Stimulated activated naive B cell treated with anti-CD40 and anti-IgM and Interleukin-4, amounts not matched to agents 10 μg/mL and 1 μg/mL and 100 μg/mL, for 72 hours (primary cell): Measurements from ENCODE around the gene ANKUB1.
A peak's percentile ranks its signal among the peaks of the same experiment; 100 is the strongest.

ENCODE experiments used
- ATAC-seq, 2 donors: fragments of 150-1000 bp; cut with Tn5 transposase; replicated peaks; 2 replicates each; pipeline ENCODE4 v1.10.0; 2021; ENCODE audit warnings: moderate library complexity in 1 of 2
- DNase-seq: peaks from one replicate; pipeline ENCODE4 v3.0.0; 2021
- H3K27ac Mint-ChIP-seq: one replicate; pipeline ENCODE4 v1.8.0; 2022; ENCODE audit warnings: mild to moderate bottlenecking, mixed read lengths
- H3K27me3 Mint-ChIP-seq, 2 donors: one replicate each; pipeline ENCODE4 v1.8.0; 2022; ENCODE audit warnings: mixed read lengths in 2 of 2
- H3K36me3 Mint-ChIP-seq, 2 donors: one replicate each; pipeline ENCODE4 v1.8.0; 2022; ENCODE audit warnings: mixed read lengths in 2 of 2, mild to moderate bottlenecking in 1 of 2
- H3K4me1 Mint-ChIP-seq, 2 donors: one replicate each; pipeline ENCODE4 v1.8.0; 2022; ENCODE audit warnings: mixed read lengths in 2 of 2, mild to moderate bottlenecking in 1 of 2
- H3K4me3 Mint-ChIP-seq, 2 donors: one replicate each; pipeline ENCODE4 v1.8.0; 2022; ENCODE audit warnings: mild to moderate bottlenecking in 2 of 2, mixed read lengths in 2 of 2, moderate library complexity in 1 of 2
- H3K9me3 Mint-ChIP-seq, 2 donors: one replicate each; pipeline ENCODE4 v1.8.0; 2022; ENCODE audit warnings: mixed read lengths in 2 of 2, mild to moderate bottlenecking in 1 of 2

ANKUB1 gene

GRCh38 chr3:149815728-149816127 lies 23.4 kb upstream of the ANKUB1 start:
- no peaks in the 10 kb centered on the region for H3K27me3 Mint-ChIP-seq
- H3K9me3 Mint-ChIP-seq, result no peaks in the 10 kb centered on the region
- peaks cover 4 to 11% of the 10 kb centered on the region in 2 donors for H3K36me3 Mint-ChIP-seq
- no peak overlapping the region for H3K27ac Mint-ChIP-seq
- DNase-seq, result no peak
- peaks cover 34 to 67% of the 10 kb centered on the region in 2 donors for H3K4me1 Mint-ChIP-seq
- no peak for ATAC-seq
- H3K4me3 Mint-ChIP-seq, result no peak overlapping the region

DNA sequence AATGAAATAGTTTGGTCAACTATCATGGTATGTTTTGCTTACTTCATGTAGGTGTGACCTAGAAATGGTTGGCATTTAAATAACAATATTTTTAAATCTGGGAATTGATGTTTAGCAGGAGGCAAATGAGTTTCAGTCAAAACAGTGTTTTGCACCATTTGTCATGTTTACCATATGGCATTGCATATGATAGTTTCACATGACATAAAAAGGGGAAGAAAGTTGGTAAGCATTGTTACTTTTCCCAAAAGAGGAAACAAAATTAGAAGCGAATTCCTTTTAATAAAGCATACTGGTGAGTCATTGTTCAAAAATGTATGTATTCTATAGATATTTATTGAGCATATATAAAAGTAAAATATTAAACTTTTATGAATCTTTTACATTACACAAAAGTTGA lies 23.0 kb upstream of the ANKUB1 start:
- no peak for ATAC-seq
- Mint-ChIP-seq H3K27me3 (no peaks in the 10 kb centered on the region), H3K9me3 (no peaks in the 10 kb centered on the region), H3K27ac (no peak overlapping the region), H3K36me3 (peaks cover 4 to 11% of the 10 kb centered on the region in 2 donors), H3K4me3 (peak overlapping the region; percentile 29 to 63), H3K4me1 (peaks cover 34 to 66% of the 10 kb centered on the region in 2 donors)
- DNase-seq, result no peak

DNA sequence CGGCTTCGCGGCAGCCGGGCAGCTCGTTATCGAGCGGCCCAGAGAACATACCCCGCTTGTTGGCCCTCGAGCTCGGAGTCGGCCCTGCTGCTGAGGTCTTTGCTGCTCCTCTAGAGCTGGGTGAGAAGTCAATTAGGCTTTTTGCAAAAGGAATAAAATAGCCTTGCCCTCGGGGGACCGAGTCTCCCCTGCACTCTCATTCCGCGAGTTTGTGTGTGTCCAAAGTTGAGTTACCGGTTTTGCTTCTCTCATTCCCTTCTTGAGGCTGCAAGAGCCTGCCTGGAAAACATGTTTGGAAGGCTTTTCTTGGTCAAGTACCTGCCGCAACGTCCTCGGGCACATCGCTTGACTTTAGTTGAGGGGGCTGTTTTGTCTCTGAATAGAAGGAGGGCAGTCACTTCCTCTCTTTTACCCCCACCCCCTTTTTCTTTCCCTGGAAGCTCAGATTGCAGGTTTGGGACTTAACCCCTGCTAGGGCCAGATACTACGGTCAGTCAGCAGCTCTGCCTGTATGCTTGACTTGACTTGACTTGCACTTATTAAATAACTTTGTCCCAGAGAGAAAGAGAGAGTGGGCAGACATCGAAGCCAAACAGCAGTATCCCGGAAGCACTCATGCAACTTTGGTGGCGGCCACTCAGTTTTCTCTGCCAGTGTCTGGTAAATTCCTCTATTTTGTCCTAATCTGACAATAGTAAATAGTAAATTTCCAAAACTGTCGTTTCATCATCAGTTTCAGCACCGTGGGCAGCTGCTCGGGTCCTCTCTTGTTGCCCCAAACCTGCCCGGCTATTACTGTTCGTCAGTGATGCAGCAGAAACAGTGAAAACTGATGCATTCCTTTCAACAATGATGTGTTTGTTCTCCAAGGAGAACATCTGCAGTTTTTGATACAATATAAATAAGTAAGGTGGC lies 21.3 kb upstream of the ANKUB1 start:
- no peak for DNase-seq
- peak overlapping the region; percentile 97 to 99 for H3K4me3 Mint-ChIP-seq

GRCh38 chr3:149812606-149813366 lies 20.4 kb upstream of the ANKUB1 start, which contains the start of gene RNF13:
TSS of gene RNF13 (plus strand) at chr3:149813215. CDS start at chr3:149846027, 32,812 bp downstream.
- H3K36me3 Mint-ChIP-seq, result peaks cover 0 to 8% of the 10 kb centered on the region in 2 donors
- peaks cover 31 to 48% of the 10 kb centered on the region in 2 donors for H3K4me1 Mint-ChIP-seq
- peak within 1 kb of the TSS; percentile 97 to 99 for H3K4me3 Mint-ChIP-seq
- ATAC-seq (peak; percentile 91 to 94), DNase-seq (peak; percentile 93)
- H3K27me3 Mint-ChIP-seq, result no peaks in the 10 kb centered on the region
- no peaks in the 10 kb centered on the region for H3K9me3 Mint-ChIP-seq
- H3K27ac Mint-ChIP-seq, result peak within 1 kb of the TSS; percentile 100

More for the DNA sequence above, 21.3 kb upstream of the ANKUB1 start:
- Mint-ChIP-seq H3K9me3 (no peaks in the 10 kb centered on the region), H3K27ac (peak overlapping the region; percentile 100), H3K36me3 (peaks cover 3 to 11% of the 10 kb centered on the region in 2 donors), H3K27me3 (no peaks in the 10 kb centered on the region), H3K4me1 (peaks cover 31 to 56% of the 10 kb centered on the region in 2 donors)
- peak; percentile 20 to 24 for ATAC-seq

DNA sequence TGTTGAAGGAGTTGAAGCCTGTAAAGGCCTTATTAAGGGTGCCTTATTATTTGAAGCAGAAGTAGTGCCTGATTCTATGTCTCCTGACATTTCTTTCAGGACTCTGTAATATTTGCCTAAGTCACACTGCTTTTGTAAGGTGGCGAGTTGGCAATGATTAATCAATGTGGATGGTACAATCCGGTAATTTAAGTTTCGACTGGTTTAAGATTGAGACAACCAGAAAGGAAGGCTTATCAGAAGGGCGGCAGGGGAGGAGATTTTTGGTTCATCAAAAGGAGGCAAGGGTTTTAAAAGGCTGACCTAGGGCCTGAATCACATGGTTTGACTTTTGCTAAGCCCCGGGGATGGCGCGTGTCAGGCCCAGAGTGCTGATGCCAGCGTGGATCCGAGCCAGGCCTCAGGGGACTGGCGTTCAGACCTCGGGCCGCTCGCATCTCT lies 19.8 kb upstream of the ANKUB1 start:
- no peaks in the 10 kb centered on the region for H3K27me3 Mint-ChIP-seq
- ATAC-seq (no peak), DNase-seq (no peak)
- H3K4me1 Mint-ChIP-seq, result peaks cover 27 to 42% of the 10 kb centered on the region in 2 donors
- H3K9me3 Mint-ChIP-seq, result no peaks in the 10 kb centered on the region
- peak overlapping the region; percentile 97 to 99 for H3K4me3 Mint-ChIP-seq
- H3K27ac Mint-ChIP-seq, result peak overlapping the region; percentile 100
- H3K36me3 Mint-ChIP-seq, result peaks cover 0 to 8% of the 10 kb centered on the region in 2 donors

- H3K4me1 Mint-ChIP-seq, result peaks cover 23 to 40% of the 10 kb centered on the region in 2 donors
- no peaks in the 10 kb centered on the region for H3K36me3 Mint-ChIP-seq
- no peak overlapping the region for H3K27ac Mint-ChIP-seq
- H3K4me3 Mint-ChIP-seq, result no peak overlapping the region
- ATAC-seq, result no peak
- no peak for DNase-seq
- H3K27me3 Mint-ChIP-seq, result peaks cover 0 to under 1% of the 10 kb centered on the region in 2 donors
- H3K9me3 Mint-ChIP-seq, result no peaks in the 10 kb centered on the region
Observed at GRCh38 chr3:149810846-149811245, 18.5 kb upstream of the ANKUB1 start.

GRCh38 chr3:149809699-149810098 lies 17.3 kb upstream of the ANKUB1 start:
- DNase-seq (no peak), ATAC-seq (no peak)
- Mint-ChIP-seq H3K36me3 (no peaks in the 10 kb centered on the region), H3K27me3 (peaks cover 0 to 4% of the 10 kb centered on the region in 2 donors), H3K9me3 (no peaks in the 10 kb centered on the region), H3K27ac (no peak overlapping the region), H3K4me1 (peaks cover 17 to 28% of the 10 kb centered on the region in 2 donors), H3K4me3 (no peak overlapping the region)

DNA sequence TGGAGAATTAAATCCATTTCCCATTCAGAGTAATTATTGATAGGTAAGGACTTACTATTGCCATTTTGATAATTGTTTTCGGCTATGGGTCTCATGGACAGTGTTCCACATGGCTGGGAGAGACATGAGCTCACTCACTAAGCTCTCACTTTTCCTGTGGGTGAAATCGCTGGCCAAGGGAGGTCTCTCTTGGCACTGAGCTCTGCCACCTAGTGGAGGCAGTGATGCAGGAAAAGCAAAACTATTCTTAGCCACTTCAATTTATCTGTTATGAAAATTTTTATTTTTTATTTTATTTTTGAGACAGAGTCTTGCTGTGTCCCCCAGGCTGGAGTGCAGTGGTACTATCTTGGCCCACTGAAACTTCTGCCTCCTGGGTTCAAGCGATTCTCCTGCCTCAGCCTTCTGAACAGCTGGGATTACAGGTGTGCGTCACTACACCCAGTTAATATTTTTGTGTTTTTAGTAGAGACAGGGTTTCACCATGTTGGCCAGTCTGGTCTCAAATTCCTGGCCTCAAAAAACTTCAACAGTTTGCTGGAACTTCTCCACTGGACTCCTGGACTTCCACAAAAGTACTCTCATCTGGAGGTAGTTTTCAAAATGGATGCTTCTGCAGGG lies 16.0 kb upstream of the ANKUB1 start:
- ATAC-seq (no peak), DNase-seq (peak; percentile 42)
- H3K36me3 Mint-ChIP-seq, result no peaks in the 10 kb centered on the region
- no peak overlapping the region for H3K4me3 Mint-ChIP-seq
- peaks cover 0 to 4% of the 10 kb centered on the region in 2 donors for H3K27me3 Mint-ChIP-seq
- H3K4me1 Mint-ChIP-seq, result peaks cover 12 to 18% of the 10 kb centered on the region in 2 donors
- H3K9me3 Mint-ChIP-seq, result no peaks in the 10 kb centered on the region
- no peak overlapping the region for H3K27ac Mint-ChIP-seq

DNA sequence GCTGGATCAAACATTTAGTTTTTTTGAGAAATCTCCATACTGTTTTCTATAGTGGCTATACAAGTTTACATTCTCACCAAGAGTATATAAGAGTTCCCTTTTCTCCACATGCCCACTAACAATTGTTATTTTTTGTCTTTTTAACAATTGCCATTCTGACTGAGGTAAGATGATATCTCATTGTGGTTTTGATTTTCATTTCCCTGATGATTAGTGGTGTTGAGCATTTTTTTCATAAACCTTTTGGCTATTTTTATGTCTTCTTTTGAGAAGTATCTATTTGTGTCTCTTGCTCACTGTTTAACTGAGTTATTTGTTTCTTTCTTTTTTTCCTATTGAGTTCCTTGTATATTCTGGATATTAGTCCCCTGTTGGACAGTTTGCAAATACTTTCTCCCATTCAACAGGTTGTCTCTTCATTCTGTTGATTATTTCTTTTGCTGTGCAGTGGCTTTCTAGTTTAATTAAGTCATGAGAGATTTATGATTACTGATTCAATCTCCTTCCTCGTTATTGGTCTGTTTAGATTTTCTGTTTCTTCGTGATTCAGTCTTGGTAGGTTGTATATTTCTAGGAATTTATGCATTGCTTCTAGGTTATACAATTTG lies 13.9 kb upstream of the ANKUB1 start:
- no peak overlapping the region for H3K4me3 Mint-ChIP-seq
- H3K27ac Mint-ChIP-seq, result no peak overlapping the region
- ATAC-seq (no peak), DNase-seq (no peak)
- peaks cover 0 to 4% of the 10 kb centered on the region in 2 donors for H3K27me3 Mint-ChIP-seq
- H3K9me3 Mint-ChIP-seq, result no peaks in the 10 kb centered on the region
- H3K4me1 Mint-ChIP-seq, result peaks cover 8 to 11% of the 10 kb centered on the region in 2 donors
- no peaks in the 10 kb centered on the region for H3K36me3 Mint-ChIP-seq

GRCh38 chr3:149801639-149802038 lies 9.3 kb upstream of the ANKUB1 start:
- no peak for DNase-seq
- Mint-ChIP-seq H3K27me3 (peaks cover 0 to 4% of the 10 kb centered on the region in 2 donors), H3K4me3 (no peak overlapping the region), H3K4me1 (peaks cover 4 to 6% of the 10 kb centered on the region in 2 donors), H3K9me3 (no peaks in the 10 kb centered on the region), H3K27ac (no peak overlapping the region), H3K36me3 (no peaks in the 10 kb centered on the region)
- no peak for ATAC-seq

GRCh38 chr3:149801195-149801594 lies 8.8 kb upstream of the ANKUB1 start:
- no peak for ATAC-seq
- DNase-seq, result no peak
- Mint-ChIP-seq H3K4me1 (peaks cover 0 to 1% of the 10 kb centered on the region in 2 donors), H3K36me3 (no peaks in the 10 kb centered on the region), H3K27me3 (peaks cover 0 to 4% of the 10 kb centered on the region in 2 donors), H3K4me3 (no peak overlapping the region), H3K9me3 (no peaks in the 10 kb centered on the region), H3K27ac (no peak overlapping the region)

DNA sequence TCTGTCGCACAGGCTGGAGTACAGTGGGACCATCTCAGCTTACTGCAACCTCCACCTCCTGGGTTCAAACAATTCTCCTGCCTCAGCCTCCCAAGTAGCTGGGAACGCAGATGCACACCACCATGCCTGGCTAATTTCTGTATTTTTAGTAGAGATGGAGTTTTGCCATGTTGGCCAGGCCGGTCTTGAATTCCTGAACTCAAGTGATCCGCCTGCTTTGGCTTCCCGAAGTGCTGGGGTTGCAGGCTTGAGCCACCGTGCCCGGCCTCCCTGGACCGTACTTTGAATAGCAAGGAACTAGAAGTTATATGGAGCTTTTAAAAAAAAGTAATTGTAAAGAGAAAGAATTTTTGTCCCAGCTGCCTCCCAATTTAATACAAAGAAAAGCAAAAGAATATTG lies 8.3 kb upstream of the ANKUB1 start:
- no peaks in the 10 kb centered on the region for H3K4me1 Mint-ChIP-seq
- ATAC-seq, result no peak
- H3K36me3 Mint-ChIP-seq, result no peaks in the 10 kb centered on the region
- H3K4me3 Mint-ChIP-seq, result no peak overlapping the region
- no peak overlapping the region for H3K27ac Mint-ChIP-seq
- H3K27me3 Mint-ChIP-seq, result peaks cover 0 to 3% of the 10 kb centered on the region in 2 donors
- H3K9me3 Mint-ChIP-seq, result no peaks in the 10 kb centered on the region
- no peak for DNase-seq

DNA sequence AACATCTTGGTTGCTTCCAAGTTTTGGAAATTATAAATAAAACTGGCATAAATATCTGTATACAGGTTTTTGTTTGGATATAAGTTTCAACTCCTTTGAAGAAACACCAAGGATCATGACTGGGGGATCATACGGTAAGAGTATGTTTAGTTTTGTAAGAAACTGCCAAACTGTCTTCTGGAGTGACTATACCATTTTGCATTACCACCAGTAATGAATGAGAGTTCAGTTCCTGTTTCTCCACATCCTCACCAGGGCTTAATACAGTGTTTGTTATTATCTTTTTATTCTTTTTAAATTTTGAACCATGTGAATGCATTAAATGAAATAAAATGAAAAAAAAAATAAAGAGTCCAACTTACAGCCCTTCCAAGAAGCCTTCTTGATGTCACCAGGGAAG lies 3.7 kb upstream of the ANKUB1 start:
- H3K27me3 Mint-ChIP-seq, result peaks cover 4 to 8% of the 10 kb centered on the region in 2 donors
- H3K9me3 Mint-ChIP-seq, result no peaks in the 10 kb centered on the region
- ATAC-seq, result no peak

GRCh38 chr3:149790698-149791097 lies 1.7 kb downstream of the ANKUB1 start:
- H3K9me3 Mint-ChIP-seq, result no peaks in the 10 kb centered on the region

More for the DNA sequence above, 3.7 kb upstream of the ANKUB1 start:
- Mint-ChIP-seq H3K4me1 (no peaks in the 10 kb centered on the region), H3K27ac (no peak overlapping the region), H3K4me3 (no peak overlapping the region), H3K36me3 (no peaks in the 10 kb centered on the region)
- no peak for DNase-seq

More at GRCh38 chr3:149790698-149791097, 1.7 kb downstream of the ANKUB1 start:
- H3K4me3 Mint-ChIP-seq, result no peak overlapping the region
- ATAC-seq (no peak), DNase-seq (no peak)
- peaks cover 7 to 8% of the 10 kb centered on the region in 2 donors for H3K27me3 Mint-ChIP-seq
- H3K4me1 Mint-ChIP-seq, result no peaks in the 10 kb centered on the region
- no peak overlapping the region for H3K27ac Mint-ChIP-seq
- H3K36me3 Mint-ChIP-seq, result no peaks in the 10 kb centered on the region
